AG08396 (cell line): ENCODE data around the gene CDT1.
A peak's percentile ranks its signal among the peaks of the same experiment; 100 is the strongest.

Experiments
- DNase-seq: peaks from one replicate; pipeline ENCODE4 v3.0.0; 2012; ENCODE audit warnings: low spot score, mixed read lengths

CDT1 gene

DNA sequence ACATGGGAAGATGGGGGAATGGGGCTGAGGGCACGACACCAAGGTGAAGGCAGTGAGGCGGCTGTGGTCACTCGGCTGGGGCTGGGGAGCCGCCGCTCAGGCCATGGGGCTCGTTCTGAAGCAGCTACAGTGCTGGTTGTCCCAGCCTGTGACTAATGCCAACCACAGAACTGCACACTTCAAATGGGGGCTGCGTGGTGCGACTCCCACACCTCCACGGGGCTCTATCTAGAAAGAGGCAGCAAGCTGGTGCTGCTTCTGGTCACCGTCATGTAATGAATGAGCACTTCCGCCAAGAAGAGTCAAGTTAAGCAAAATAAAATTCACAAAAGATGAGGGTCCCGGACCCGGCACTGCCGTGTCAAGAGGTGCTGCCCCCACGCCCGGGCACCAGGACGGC is 33.2 kb downstream of the CDT1 start:
- no peak for DNase-seq

DNA sequence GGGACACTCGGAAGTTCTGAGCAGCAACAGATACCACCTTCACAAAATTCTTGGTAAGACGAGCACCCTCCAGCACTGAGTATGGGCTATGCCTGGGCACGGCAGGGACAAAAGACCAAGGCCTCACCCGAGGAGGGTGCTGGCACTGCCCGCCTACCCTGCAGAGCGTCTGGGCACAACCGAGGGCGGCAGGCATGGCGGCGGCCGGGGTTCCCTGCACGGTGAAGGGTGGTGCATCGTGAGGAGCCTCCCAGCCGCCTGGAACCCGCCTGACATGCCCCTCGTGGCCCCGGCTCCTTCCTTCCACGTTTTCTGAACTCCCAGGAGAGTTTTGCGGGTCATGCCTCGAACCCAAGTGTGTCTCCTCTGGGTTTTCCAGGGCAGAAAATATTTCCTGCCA is 34.2 kb downstream of the CDT1 start:
- DNase-seq, result no peak

DNA sequence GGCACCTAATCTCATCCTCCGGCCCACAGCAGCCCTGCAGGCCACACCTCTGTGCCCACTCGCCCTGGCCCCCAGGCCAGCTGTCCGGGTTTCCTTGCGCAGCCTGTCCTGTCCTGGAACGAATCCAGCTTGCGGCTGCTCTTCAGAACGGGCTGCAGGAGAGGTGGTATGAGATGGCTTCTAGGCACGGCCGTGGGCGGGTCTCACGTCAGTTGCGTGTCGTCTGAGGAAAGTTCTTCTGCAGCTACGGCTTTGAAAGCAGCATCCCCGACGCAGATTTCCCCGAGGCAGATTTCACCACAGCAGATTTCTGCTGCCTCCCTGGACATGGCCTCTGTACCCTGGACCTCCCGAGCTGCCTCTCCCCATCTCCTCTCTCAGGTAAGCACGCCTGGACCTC is 35.0 kb downstream of the CDT1 start:
- DNase-seq, result no peak

DNA sequence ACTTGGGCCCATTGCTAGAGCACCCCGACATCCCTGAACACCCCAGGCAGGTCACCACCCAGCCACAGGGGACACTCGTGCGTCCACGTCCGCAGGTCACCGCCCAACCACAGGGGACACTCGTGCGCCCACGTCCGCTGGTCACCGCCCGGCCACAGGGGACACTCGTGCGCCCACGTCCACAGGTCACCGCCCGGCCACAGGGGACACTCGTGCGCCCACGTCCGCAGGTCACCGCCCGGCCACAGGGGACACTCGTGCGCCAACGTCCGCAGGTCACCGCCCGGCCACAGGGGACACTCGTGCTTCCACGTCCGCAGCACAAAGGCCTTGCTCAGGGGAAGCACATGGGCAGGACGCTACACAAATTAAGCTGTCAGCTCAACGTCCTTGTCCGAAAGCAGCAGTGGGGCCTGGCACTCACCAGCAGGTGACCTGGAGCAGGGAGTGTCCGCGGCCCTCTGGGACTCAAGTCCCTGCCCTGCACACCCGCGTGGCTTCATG is 35.5 kb downstream of the CDT1 start:
- no peak for DNase-seq

DNA sequence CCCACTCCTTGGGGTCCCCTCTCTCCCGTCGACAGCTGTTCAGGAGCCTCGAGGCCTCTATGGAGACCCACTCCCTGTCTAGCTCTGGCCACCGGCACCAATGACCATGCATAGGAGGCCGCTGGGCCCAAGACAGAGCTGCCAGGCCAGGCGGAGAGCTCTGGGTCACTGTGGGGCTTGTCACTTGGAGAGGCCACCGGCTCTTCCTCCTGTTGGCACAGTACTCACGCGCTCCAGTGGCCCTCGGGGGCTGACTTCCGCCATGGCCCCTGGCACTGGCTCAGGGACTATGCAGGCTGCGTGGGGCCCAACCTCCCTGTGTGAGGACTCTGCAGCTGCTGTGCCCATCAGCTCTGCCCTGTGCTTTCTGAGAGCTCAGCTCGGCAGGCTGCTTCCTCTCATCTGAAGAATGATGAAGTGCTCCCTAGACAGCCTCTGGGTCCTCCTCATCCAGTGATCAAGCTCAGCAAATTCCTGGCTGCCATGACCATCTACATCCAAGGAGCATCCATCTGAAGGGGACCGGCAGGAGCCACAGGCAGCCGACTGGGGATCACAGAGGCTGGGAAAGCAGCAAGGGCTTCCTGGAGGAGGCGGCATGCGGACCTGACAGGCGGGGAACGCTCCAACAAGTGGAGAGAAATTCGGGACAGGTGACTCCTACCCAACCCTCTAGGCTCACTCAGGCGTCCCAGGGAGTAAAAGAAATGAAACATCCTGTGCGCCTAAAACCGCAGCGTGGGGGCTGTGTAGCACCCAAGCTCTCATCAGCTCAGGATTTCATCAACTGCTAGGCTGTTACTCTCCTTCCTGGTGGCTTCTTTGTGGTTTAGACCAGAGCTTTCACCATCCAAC is 36.4 kb downstream of the CDT1 start:
- DNase-seq, result no peak

DNA sequence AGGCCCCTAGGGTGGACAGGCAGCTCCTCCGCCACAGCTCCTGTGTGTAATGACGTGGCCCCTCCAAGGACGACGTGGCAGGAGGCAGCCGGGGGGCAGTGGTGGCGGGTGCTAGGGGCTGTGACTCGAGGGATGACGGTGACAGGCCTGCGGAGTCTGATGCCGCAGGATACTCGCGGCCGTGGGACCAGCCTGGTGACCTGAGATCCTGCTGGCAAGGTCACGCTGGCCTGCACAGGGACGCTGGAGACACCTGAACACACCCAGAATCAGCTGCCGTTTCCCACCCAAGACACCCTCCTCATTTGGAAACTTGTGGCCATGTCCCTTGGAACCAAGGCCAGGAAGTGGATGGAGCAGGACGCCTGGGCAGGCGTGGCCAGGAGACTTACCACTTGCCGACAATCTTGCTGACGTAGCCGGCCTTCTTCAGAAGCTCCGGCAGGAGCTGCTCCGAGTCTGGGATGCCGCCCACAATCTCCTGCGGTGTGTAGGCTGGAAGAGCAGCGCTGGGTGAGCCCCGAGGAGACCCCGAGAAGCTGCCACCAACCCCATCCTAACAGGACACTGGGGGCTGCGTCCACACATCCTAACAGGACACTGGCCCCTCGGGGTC is 37.1 kb downstream of the CDT1 start:
- DNase-seq, result no peak

DNA sequence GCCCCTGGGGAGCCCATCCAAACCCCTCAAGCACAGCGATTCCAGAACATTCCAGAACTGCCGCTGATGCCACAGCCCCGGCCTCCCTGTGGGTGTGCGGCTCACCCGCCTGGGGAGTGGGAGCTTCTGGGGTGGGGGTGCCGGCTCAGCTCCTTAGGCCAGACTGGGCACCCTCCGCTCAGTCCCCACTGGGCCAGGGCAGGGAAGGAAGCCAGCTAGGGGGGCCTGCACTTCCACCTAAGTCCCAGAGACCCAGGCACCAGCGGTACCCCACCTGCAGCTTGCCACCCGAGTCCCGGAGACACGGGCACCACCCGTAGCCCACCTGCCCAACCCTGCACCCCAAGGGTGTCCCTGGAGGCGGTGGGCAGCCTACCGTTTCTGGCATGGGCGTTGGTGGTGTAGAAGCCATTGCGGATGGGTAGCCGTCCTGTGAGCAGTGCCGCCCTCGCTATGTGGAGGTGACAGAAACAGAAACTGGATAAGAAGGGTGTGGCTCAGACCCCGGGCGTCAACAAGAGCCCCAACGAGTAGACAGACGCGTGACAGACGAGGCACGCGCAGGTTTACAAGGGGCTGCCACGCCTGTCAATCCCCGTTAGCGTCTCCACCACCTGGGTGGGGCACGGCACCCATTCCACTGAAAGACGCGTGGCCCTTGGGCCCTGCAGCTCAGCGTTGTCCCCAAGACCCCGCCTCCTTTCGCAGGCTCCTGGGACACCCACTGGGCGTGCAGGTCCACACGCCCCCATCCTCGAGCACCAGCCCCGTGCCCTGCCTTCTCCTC is 38.1 kb downstream of the CDT1 start:
- DNase-seq, result no peak

DNA sequence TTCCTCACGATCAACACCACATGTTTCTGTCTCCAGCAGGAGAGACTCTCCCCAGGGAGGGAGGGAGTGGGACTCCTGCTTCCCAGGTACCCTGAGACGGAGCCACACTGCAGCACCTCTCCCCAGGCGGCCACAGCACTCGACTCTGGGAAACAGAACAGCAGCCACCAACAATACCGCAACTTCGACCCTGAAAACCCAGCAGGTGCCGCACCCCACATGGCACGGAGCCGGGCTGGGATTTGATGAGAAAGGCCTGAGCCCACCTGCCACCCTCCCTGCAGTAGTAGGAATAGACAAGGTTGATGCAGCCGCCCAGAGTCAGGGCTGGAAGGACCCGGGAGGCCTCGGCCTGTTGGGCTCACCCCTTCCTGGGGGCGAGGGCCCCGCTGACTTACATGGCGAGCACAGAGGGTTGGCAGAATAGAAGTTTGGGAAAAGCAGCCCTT is 38.7 kb downstream of the CDT1 start:
- DNase-seq, result no peak

DNA sequence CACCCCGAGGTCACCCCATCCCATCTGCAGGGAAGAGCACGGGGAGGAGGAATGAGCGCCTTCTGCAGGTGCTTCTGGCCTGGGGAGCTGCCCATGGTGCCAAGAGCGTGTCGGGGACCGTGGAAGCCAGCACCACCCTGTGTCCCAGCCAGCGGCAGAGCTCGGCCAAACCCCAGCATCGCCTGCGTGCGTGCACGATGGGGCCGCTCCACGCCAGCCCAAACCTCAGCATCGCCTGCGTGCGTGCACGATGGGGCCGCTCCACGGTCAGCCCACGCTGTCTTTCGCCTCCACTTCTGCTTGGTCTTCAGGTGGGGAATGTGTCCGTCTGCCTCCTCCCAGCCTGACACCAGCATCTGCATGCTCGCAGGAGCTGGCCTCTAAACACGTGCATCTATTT is 39.2 kb downstream of the CDT1 start:
- no peak for DNase-seq

DNA sequence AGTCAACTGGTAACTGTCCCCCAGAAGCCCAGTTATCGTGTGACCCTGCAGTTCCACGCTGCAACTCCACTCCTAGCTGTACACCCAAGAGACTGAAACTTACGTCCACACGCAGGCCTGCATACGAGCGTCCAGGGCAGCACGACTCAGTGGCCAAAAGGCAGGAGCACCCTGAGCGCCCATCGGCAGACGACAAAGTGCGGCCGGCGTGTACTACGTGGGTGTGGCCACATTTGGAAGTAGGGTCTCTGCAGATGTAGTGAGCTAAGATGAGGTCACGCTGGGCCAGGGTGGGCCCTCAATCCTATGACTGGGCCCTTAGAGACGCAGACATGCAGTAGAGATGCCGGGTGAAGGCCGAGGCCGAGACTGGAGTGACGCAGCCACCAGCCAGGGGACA is 39.7 kb downstream of the CDT1 start:
- DNase-seq, result no peak

DNA sequence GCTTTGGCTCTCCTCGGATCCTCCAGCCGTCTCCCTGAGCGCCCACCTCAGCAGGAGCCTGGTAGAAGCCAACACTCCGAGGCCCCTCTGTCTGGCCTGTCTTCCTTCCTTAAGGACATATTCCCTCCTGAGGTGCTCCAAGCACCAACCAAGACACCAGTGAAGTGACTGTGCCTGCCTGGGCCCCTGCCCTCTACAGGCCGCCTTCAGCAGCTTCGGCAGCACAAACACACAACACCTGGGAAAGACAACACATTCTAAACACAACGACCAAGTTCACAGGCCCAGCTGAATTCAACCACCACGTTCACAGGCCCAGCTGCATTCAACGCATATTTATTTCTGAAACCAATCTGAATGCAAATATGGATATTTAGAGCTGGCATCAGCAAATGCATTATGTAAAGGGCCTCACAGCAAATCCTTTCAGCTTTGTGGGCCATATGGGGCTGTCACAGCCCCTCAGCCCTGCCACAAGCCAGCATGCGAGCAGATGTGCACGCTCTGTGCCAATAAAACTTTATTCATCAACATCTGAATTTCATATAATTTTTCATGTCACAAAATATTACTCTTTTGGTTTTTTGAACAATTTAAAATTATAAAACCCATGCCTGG is 40.9 kb downstream of the CDT1 start:
- no peak for DNase-seq

DNA sequence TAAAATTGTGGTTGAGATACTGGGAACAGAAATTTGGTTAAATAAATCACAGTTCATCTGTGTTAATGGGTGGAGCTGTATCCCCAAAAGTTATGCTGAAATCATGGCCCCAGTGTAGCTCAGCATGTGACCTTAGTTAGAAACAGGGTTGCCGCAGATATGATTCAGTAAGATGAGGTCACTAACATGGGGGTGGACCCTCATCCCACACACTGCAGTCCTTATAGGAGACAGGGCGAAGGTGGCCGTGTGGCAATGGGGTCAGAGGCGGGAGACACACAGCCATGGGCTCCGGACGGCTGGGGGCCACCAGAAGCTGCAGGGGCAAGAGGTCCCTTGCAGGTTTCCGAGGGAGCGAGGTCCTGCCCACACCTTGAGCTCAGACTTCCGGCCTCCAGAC is 42.5 kb downstream of the CDT1 start:
- peak; percentile 41 for DNase-seq

DNA sequence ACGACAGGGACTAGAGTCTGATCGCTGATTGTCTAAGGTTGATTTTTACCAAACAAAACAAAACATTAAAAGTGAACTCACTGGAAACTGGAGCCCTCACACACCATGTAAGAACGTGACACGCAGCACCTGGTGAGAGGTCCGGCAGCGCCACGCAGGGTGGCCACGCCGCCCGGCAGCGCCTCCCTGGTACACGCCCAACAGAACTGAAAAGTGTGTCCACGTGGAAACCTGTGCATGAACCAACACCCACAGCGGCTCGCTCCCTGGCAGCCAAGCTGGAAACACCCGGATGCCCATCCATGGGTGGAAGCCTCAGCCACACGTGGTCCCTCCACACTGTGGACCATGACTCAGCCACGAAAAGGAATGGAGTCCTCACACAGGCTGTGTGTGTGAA is 44.1 kb downstream of the CDT1 start:
- DNase-seq, result no peak

DNA sequence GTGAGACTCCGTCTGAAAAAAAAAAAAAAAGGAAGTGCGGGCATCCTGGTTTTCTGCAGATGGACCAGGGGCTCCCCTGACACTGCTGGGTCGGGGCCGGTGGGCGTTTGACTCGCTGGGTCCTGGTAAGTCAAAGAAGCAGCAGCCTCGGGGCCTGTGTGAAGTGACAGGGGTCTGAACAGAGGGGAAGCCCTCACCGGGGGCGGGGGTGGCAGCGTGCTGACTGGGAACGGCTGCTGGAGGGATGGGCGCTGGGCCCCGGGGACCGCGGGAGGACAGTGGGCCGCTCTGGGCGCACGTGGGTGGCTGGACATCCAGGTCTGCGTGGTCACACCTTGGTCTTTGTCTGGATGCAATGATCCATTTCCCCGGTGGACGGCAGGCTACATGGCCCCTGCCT is 45.0 kb downstream of the CDT1 start:
- no peak for DNase-seq

DNA sequence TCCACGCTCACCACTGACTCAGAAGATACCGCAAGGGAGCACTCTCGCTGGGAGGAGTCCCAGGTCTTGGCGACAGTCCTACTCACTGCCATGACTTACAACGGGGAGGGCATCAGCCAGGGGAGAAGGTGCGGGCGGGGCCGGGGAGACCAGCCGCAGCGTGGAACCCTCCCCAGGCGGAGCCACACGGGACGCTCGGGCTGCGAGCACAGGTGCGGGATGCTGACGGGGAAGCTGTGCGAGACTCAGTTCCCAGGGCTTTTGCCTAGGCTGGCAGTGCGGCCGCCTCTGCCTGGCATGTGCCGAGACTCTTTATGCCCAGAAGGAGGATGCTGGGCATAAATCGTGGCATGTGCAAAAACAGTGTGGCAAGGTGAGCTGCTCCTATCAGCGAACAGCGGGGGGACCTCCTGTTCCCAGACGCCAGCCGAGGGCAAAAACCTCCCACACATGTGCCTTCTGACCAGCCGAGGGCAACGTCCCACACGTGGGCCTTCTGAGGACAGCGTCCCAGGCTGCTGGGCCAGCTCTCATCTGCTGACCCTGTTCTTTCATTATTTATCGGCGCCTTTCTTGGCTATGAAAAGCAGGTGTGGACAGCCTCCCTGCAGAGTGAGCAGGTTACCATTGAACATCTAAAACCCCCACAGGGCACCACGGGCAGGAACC is 47.1 kb downstream of the CDT1 start:
- DNase-seq, result no peak

DNA sequence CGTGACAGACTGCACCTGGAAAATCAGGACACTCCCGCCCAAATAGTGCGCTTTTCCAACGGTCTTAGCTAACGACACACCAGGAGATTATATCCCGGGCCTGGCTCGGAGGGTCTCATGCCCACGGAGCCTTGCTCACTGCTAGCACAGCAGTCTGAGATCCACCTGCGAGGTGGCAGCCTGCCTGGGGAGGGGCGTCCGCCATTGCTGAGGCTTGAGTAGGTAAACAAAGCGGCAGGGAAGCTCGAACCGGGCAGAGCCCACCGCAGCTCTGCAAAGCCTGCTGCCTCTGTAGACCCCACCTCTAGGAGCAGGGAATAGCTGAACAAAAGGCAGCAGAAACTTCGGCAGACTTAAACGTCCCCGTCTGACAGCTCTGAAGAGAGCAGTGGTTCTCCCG is 48.0 kb downstream of the CDT1 start:
- DNase-seq, result no peak

DNA sequence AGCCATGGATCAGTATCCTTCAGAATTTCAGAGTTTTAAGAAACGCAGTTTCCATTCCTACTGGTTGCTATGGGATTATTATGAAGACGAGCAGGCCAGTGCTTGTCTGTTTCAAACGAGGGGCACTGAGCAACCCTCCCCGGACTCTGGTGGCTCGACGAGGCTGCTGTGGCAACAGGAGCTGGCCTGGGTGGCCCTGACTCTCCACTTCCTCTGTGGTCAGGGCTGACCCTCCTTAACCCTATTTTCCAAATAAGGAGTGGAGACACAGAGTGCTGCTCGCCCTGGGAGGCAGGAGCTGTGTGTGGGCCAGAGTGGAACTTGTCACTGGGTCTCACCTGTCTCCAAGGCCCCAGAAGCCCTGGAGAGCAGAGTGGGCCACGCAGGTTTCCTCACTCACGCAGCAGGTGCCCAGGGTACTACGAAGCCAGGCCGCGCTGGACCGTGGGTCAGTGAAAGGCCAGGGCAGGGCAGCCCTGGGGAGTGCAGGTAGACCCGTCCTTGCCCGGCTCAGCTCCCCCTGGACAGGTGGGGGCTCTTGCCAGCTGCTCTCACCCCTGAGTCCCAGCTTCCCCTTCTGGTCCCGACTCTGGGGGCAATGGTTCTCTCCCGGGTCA is 49.8 kb downstream of the CDT1 start:
- no peak for DNase-seq

DNA sequence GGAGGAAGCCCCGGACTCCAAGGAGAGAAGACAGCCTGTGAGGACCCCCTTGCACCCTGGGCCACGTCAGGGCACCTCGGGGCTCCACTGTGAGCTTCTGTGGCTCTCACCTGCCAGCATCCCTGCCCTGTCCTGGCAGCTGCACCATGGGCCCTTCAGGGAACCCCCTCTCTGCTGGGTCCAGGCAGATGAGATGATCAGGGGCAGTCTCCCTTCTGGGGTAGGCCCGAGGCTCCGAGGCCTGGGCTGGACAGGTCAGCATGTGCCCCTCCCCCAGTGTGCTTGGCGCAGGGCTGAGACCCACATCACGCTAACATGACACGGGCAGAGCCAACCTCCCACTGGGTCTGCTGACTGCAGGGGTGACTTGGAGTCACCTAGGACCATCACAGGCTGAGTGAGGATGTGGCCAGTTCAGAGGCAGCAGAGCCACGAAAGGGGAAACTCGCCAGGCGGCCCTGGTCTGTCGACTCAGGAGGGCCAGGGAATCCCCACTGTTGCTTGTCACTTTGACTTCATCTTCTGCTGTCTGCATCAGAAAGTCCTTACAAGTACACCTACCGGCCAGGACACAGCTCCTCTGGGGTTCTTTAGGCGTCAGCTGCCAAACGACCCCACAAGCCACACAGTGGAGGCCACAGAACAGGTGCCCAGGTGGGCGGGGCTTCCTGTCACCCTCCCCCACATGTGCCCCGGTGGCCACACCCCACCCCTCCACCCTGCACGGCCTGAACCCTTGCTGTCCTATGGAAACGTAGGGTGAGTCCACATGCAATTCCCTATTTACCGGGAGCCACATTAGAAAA is 50.9 kb downstream of the CDT1 start:
- DNase-seq, result no peak

DNA sequence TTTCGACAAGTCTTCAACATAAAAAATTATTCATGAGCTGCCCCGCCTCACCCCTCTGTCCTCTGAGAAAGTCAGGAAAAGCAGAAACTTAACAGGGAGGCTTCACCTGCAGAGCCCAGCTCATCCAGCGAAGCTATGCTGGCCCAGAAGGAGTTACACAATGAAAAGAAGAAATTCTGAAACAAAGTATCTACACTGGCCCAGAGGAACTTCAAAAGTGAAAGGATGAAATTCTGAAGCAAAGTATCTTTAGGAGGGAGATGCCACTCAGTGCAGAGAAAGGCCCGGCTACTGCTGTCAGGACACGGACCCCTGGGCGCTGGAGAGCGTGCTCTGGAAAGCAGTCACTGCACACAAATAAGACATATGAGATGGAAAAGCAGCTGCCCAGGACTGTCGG is 51.6 kb downstream of the CDT1 start:
- DNase-seq, result no peak

DNA sequence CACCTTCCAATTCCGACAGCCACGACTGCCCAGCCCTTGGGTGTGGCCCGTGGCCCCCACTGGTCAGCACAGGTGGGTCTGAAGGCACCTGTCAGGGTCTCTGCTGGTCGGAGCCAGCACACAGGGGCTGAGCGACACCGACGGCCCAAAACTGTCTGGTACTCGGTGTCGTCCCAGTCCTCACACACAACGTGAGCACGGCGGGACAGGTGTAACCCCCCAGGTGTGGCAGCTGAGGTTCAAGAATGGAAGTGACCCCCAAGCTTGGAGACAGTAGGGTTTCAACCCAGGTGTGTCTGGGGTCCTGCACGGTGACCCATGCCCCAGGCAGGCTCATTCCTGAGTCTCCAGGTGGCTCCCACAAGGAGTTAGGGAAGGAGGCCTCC is 52.1 kb downstream of the CDT1 start:
- no peak for DNase-seq
